Retinal pigment epithelial cell (primary cell): ENCODE data around the gene KDM7A.
A peak's percentile ranks its signal among the peaks of the same experiment; 100 is the strongest.

Source experiments
- DNase-seq: peaks from one replicate; pipeline ENCODE4 v3.0.0-alpha.2; 2010; ENCODE audit warnings: low read depth
- H3K4me3 ChIP-seq: 2 replicates; pipeline ENCODE4 v1.5.1; 2011; ENCODE audit warnings: mild to moderate bottlenecking, low read length, control low read depth, moderate library complexity
- TF ChIP-seq, protein P1 (sequence below): conservative IDR thresholded peaks from 2 replicates; pipeline ENCODE4 v1.5.1; 2011; ENCODE audit warnings: low read depth, low read length, control low read depth, inconsistent platforms

The KDM7A gene

DNA sequence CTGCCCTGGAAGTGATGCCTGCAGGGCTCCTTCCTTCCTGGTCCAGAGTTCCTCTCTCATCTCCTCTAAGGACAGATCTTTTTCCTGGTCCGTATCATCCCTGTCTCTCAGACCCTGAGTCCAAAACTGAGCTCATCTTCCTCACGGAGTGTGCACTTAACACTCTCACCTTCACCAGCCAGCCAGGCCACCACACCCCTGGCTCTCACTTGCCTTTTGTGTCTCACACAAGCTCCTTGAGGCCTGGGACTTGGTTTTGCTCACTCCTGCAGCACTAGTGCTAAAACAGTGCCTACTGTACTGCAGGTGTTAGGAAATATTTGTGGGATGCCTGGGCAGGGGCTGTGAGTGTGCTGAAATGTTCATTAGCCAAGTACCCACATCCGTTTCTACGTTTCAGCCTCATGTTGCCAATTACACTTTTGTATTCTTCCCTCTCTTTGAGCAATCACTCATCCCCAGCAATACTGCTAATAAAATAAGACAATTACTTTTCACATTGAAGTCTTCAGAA lies 92.6 kb downstream of the KDM7A start:
- no peak overlapping the region for H3K4me3 ChIP-seq
- DNase-seq: no peak
- TF ChIP-seq, protein P1, sequence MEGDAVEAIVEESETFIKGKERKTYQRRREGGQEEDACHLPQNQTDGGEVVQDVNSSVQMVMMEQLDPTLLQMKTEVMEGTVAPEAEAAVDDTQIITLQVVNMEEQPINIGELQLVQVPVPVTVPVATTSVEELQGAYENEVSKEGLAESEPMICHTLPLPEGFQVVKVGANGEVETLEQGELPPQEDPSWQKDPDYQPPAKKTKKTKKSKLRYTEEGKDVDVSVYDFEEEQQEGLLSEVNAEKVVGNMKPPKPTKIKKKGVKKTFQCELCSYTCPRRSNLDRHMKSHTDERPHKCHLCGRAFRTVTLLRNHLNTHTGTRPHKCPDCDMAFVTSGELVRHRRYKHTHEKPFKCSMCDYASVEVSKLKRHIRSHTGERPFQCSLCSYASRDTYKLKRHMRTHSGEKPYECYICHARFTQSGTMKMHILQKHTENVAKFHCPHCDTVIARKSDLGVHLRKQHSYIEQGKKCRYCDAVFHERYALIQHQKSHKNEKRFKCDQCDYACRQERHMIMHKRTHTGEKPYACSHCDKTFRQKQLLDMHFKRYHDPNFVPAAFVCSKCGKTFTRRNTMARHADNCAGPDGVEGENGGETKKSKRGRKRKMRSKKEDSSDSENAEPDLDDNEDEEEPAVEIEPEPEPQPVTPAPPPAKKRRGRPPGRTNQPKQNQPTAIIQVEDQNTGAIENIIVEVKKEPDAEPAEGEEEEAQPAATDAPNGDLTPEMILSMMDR: no peak

DNA sequence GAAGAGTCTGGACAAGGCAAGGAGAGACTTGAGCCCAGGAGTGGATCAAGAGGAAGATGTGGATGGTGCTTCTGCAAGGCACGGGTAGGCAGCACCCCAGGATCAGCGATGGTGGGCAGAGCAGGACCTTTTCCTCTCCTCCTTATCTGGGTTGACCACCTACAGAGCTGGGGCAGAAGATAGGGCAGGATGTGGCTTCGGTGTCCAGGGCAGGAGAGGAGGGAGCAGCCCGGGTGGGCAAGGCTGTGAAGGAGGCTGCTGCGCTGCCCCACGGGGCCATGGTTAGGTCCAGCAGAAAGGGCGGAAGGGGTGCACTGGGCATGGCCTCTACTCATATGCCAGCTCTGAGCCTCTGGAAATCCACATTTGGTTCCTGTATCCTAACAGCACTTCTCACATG lies 94.0 kb downstream of the KDM7A start:
- no peak for DNase-seq
- H3K4me3 ChIP-seq: no peak overlapping the region
- TF ChIP-seq, protein P1: no peak

DNA sequence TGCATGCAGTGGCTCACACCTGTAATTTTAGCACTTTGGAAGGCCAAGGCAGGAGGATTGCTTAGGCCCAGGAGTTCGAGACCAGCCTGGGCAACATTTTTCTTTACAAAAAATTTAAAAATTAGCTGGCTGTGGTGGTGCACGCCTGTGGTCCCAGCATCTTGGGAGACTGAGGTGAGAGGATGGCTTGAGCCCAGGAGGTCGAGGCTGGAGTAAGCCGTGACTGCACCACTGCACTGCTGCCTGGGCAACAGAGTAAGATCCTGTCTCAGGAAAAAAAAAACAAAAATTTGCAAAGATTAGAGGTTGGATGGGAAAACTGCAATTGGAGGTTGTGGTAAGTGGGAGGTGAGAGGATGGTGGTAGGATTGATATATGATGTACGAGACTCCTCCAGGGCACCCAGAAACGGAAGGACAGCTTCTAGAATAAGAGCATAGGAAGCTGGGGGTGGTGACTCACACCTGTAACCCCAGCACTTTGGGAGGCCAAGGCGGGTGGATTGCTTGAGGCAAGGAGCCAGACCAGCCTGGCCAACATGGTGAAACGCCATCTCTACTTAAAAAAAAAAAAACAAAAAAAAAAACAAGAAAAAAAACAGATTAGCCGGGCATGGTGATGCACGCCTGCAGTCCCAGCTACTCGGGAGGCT lies 94.9 kb downstream of the KDM7A start:
- H3K4me3 ChIP-seq: no peak overlapping the region
- TF ChIP-seq, protein P1: no peak
- DNase-seq: no peak

DNA sequence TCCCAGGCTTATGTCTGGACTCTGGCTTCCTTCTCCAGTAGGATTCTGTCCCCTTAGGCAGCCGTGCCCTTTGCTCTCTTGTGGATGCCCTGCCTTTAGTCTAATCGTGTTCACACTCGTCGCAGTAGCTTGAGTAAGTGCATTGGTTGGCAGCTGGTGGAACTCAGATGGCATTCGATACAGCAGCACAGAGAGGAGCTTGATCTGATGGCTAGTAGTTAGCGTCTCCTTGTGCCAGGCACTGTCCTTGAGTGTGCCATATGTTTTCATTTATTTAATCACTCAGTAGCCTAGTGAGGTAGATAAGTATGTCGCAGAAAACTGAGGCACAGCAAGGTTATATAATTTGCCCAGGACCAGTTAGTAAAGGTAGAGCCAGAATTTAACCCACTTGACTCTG lies 95.9 kb downstream of the KDM7A start:
- TF ChIP-seq, protein P1: no peak
- DNase-seq: no peak
- no peak overlapping the region for H3K4me3 ChIP-seq

DNA sequence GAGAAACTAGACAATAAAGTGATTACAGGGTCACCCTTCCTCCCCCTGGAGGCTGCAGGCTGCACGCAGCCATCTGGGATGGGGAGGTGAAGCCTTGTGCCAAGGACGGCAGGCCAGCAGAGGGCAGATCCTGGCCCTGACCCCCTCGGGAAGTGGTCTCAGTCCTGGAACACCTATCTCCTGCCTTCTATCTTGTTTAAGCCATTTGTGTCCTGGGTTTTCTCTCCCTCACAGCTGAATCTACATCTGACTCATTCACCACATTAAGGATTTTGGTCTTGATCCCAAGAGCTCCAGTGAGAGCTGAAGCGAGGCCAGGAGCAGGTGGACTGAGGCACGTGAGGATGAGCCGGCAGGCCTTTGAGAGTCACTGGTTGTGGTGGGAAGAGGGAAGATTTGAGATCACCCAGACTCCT lies 97.7 kb downstream of the KDM7A start:
- TF ChIP-seq, protein P1: peak; percentile 39
- H3K4me3 ChIP-seq: no peak overlapping the region
- no peak for DNase-seq

DNA sequence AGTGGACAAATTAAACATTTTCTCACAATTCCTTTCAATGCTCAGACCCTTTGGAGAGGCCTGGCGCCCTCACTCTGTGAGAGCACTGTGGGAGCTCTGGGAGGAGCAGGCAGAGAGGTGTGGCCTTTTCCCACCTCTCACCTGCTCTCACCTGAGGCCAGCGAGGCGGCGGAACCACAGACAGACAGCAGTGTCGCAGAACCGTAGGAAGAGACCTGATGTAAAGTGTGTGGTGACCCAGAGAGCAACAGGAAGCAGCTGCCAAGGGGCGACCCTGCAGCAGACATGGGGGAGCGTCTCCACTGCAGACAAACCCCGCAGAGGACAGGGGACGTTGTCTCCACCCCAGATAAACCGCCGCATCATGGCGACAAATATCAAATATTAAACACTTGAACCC lies 98.4 kb downstream of the KDM7A start:
- no peak for DNase-seq
- TF ChIP-seq, protein P1: no peak
- no peak overlapping the region for H3K4me3 ChIP-seq

DNA sequence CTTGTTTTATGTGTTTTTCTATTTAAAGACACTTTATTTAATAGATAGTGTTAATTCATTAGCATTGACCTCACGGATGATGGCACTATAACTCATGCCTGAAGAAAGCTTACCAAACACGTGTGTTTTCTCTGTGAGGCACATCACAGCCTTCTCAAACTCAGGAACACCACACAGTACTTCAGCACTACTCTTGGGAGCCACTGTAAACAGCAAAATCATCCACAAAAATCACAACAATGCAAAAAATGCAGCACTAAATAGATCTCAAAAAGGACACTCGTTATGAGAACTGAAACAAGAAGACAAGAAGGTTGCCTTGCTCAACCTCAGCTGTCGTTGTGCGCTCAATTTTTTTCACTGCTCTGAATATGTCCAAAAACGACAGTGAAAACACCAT lies 102.0 kb downstream of the KDM7A start:
- no peak for DNase-seq
- H3K4me3 ChIP-seq: no peak overlapping the region
- TF ChIP-seq, protein P1: no peak
